Activated CD4-positive, alpha-beta T cell treated with anti-CD3 and anti-CD28 coated beads, Interleukin-2, amount 50 U/mL, for 4 hours (primary cell): Measurements from ENCODE around the gene NOL4L.

Experiments
- DNase-seq, 2 experiments: peaks; one replicate each; pipeline ENCODE4 v3.0.0-alpha.2; 2020

The NOL4L gene

GRCh38 chr20:32538526-32538939 lies 46.6 kb downstream of the NOL4L start:
- DNase-seq: no peak

GRCh38 chr20:32537657-32538525 lies 47.2 kb downstream of the NOL4L start:
- DNase-seq: no peak

- peak; percentile 39 to 41 for DNase-seq
Measured at GRCh38 chr20:32536851-32537656, 48.1 kb downstream of the NOL4L start.

- peak; percentile 54 to 56 for DNase-seq
Measured at GRCh38 chr20:32535953-32536823, 48.9 kb downstream of the NOL4L start.

- no peak for DNase-seq
Measured at GRCh38 chr20:32535316-32535952, 49.7 kb downstream of the NOL4L start.

GRCh38 chr20:32534661-32535240 lies 50.4 kb downstream of the NOL4L start:
- peak; percentile 62 to 69 for DNase-seq

- DNase-seq: no peak
Measured at GRCh38 chr20:32533732-32534131, 51.4 kb downstream of the NOL4L start.

GRCh38 chr20:32532246-32532645 lies 52.9 kb downstream of the NOL4L start:
- no peak for DNase-seq

GRCh38 chr20:32528905-32529670 lies 56.0 kb downstream of the NOL4L start:
- DNase-seq: no peak

- no peak for DNase-seq
Measured at GRCh38 chr20:32528171-32528891, 56.8 kb downstream of the NOL4L start.

GRCh38 chr20:32527447-32528055 lies 57.6 kb downstream of the NOL4L start:
- DNase-seq: no peak

- no peak for DNase-seq
Measured at GRCh38 chr20:32527052-32527446, 58.1 kb downstream of the NOL4L start.

- DNase-seq: no peak
Measured at GRCh38 chr20:32526541-32526940, 58.6 kb downstream of the NOL4L start.

GRCh38 chr20:32526125-32526524 lies 59.0 kb downstream of the NOL4L start:
- no peak for DNase-seq

- no peak for DNase-seq
Measured at GRCh38 chr20:32524829-32525501, 60.2 kb downstream of the NOL4L start.

- DNase-seq: no peak
Measured at GRCh38 chr20:32523613-32524213, 61.4 kb downstream of the NOL4L start.

- DNase-seq: no peak
Measured at GRCh38 chr20:32522776-32523612, 62.1 kb downstream of the NOL4L start.

GRCh38 chr20:32522526-32522775 lies 62.7 kb downstream of the NOL4L start:
- no peak for DNase-seq
